Epithelial cell of esophagus (primary cell): ENCODE measurements around the gene SNCAIP.
"Not testable (repeated sequence)": the region's sequence is repeated elsewhere in the genome, so short reads cannot be mapped to it uniquely, and the experiment has no call there.

ENCODE experiments used
- DNase-seq: peaks from one replicate; pipeline ENCODE4 v3.0.0; 2010; ENCODE audit warnings: low read depth
- H3K4me3 ChIP-seq: 2 replicates; pipeline ENCODE4 v1.5.1; 2011; ENCODE audit warnings: mild to moderate bottlenecking, low read length, control low read depth
- CTCF ChIP-seq: IDR thresholded peaks from 2 replicates; pipeline ENCODE4 v1.5.1; 2011; ENCODE audit warnings: low read depth, mild to moderate bottlenecking, low read length, control low read depth, inconsistent platforms; ENCODE audit not compliant: insufficient read depth; ENCODE audit errors: missing control alignments

Gene SNCAIP

GRCh38 chr5:122346897-122347581, 35.0 kb downstream of the SNCAIP start:
- no peak overlapping the region for H3K4me3 ChIP-seq
- no peak for DNase-seq
- no peak for TF ChIP-seq CTCF

GRCh38 chr5:122350496-122350895, 38.5 kb downstream of the SNCAIP start:
- H3K4me3 ChIP-seq, result no peak overlapping the region
- no peak for TF ChIP-seq CTCF
- DNase-seq, result no peak

- H3K4me3 ChIP-seq, result no peak overlapping the region
- no peak for DNase-seq
- no peak for TF ChIP-seq CTCF
Observed at GRCh38 chr5:122351416-122352157, 39.5 kb downstream of the SNCAIP start.

GRCh38 chr5:122352331-122352730, 40.3 kb downstream of the SNCAIP start:
- DNase-seq, result peak; percentile 2
- TF ChIP-seq CTCF, result no peak
- H3K4me3 ChIP-seq, result no peak overlapping the region

GRCh38 chr5:122353361-122353760, 41.3 kb downstream of the SNCAIP start:
- not testable (repeated sequence) for DNase-seq, H3K4me3 ChIP-seq

- TF ChIP-seq CTCF, result no peak
- H3K4me3 ChIP-seq, result no peak overlapping the region
- no peak for DNase-seq
Observed at GRCh38 chr5:122354293-122354692, 42.3 kb downstream of the SNCAIP start.

- TF ChIP-seq CTCF, result no peak
- no peak for DNase-seq
- H3K4me3 ChIP-seq, result no peak overlapping the region
Observed at GRCh38 chr5:122355324-122355723, 43.3 kb downstream of the SNCAIP start.
